ENCODE measurements around the gene ZNF598. TPM values are rescaled to one million over a fixed set of nuclear protein-coding genes. Genes with fewer than 3 reads are reported as not detected.

ZNF598 gene
- total and polyA plus RNA-seq, 2 of the 13 experiments (the other 11 are each of a cell fraction or from before 2014, with no cell fraction given): 13.5 to 14.2 TPM

GRCh38 chr16:2039274-2040031, 29.8 kb upstream of the ZNF598 start (continued):
- TF ChIP-seq MTERF4 (CRISPR knock-in tag; IDR thresholded peaks at IDR 0.05) (peak; percentile 77), RXRA (CRISPR knock-in tag; IDR thresholded peaks at IDR 0.05) (peak; percentile 95), ZSCAN21 (CRISPR knock-in tag; IDR thresholded peaks at IDR 0.05; ENCODE audit: borderline replicate concordance) (no peak), SP140L (CRISPR knock-in tag; IDR thresholded peaks at IDR 0.05; ENCODE audit: borderline replicate concordance) (no peak), ZNF724P (CRISPR knock-in tag; IDR thresholded peaks at IDR 0.05; ENCODE audit: borderline replicate concordance) (no peak), HBP1 (CRISPR knock-in tag; IDR thresholded peaks at IDR 0.05; ENCODE audit: low read depth) (no peak), SKIL (CRISPR knock-in tag; IDR thresholded peaks at IDR 0.05; ENCODE audit: borderline replicate concordance) (peak; percentile 97), ZNF713 (CRISPR knock-in tag; IDR thresholded peaks at IDR 0.05) (peak; percentile 34; the same call in 1 of the 2 replicates), MYNN (CRISPR knock-in tag; IDR thresholded peaks at IDR 0.05; ENCODE audit: low read depth) (no peak), ZNF746 (CRISPR knock-in tag; IDR thresholded peaks at IDR 0.05) (no peak), ZNF180 (CRISPR knock-in tag; IDR thresholded peaks at IDR 0.05; ENCODE audit: borderline replicate concordance, low read depth) (no peak), ZIK1 (CRISPR knock-in tag; IDR thresholded peaks at IDR 0.05; ENCODE audit: borderline replicate concordance, low read depth) (peak; percentile 26; the same call in 1 of the 2 replicates), U2AF2 (IDR thresholded peaks at IDR 0.05; ENCODE audit: low read depth, low read length) (no peak), BCL6 (CRISPR knock-in tag; IDR thresholded peaks at IDR 0.05) (peak; percentile 70), HNRNPL (IDR thresholded peaks at IDR 0.05; ENCODE audit: low read depth, low read length) (peak; percentile 100), FOXO4 (CRISPR knock-in tag; conservative IDR thresholded peaks at IDR 0.05) (no peak), ZNF501 (CRISPR knock-in tag; IDR thresholded peaks at IDR 0.05) (peak; percentile 94), RBM22 (optimal IDR thresholded peaks at IDR 0.05; ENCODE audit: low read length) (peak; percentile 49), GTF3A (CRISPR knock-in tag; conservative IDR thresholded peaks at IDR 0.05) (no peak), TOPORS (CRISPR knock-in tag; IDR thresholded peaks at IDR 0.05) (0 out of 2 replicates have a peak, but pooled peaks have one; percentile 52), ZNF136 (CRISPR knock-in tag; IDR thresholded peaks at IDR 0.05; ENCODE audit: low read depth) (no peak), GATAD2A (CRISPR knock-in tag; IDR thresholded peaks at IDR 0.05) (peak; percentile 89), ZNF570 (CRISPR knock-in tag; IDR thresholded peaks at IDR 0.05; ENCODE audit: borderline replicate concordance) (no peak)

Measured in HepG2 (cell line).